ENCODE results near the gene SLC1A2.

SLC1A2 gene

GRCh38 chr11:35389897-35390465 lies 29.4 kb downstream of the SLC1A2 start:
- H3K4me3 ChIP-seq (ENCODE audit: low read depth, low read length), result no peak overlapping the region
- DNase-seq (ENCODE audit: low read depth), result peak; percentile 31
- no peak for TF ChIP-seq CTCF (IDR thresholded peaks at IDR 0.05; ENCODE audit: insufficient read depth, low read depth, low read length, missing control alignments)

GRCh38 chr11:35389112-35389511 lies 30.2 kb downstream of the SLC1A2 start:
- no peak for TF ChIP-seq CTCF (IDR thresholded peaks at IDR 0.05; ENCODE audit: insufficient read depth, low read depth, low read length, missing control alignments)
- H3K4me3 ChIP-seq (ENCODE audit: low read depth, low read length), result no peak overlapping the region
- DNase-seq (ENCODE audit: low read depth), result no peak

GRCh38 chr11:35388061-35388460 lies 31.3 kb downstream of the SLC1A2 start:
- no peak for DNase-seq (ENCODE audit: low read depth)
- no peak overlapping the region for H3K4me3 ChIP-seq (ENCODE audit: low read depth, low read length)
- no peak for TF ChIP-seq CTCF (IDR thresholded peaks at IDR 0.05; ENCODE audit: insufficient read depth, low read depth, low read length, missing control alignments)

- H3K4me3 ChIP-seq (ENCODE audit: low read depth, low read length), result no peak overlapping the region
- no peak for DNase-seq (ENCODE audit: low read depth)
- no peak for TF ChIP-seq CTCF (IDR thresholded peaks at IDR 0.05; ENCODE audit: insufficient read depth, low read depth, low read length, missing control alignments)
Observed at GRCh38 chr11:35387111-35387982, 32.0 kb downstream of the SLC1A2 start.

- no peak overlapping the region for H3K4me3 ChIP-seq (ENCODE audit: low read depth, low read length)
- no peak for TF ChIP-seq CTCF (IDR thresholded peaks at IDR 0.05; ENCODE audit: insufficient read depth, low read depth, low read length, missing control alignments)
Observed at GRCh38 chr11:35383953-35384352, 35.4 kb downstream of the SLC1A2 start.

GRCh38 chr11:35381709-35382322 lies 37.5 kb downstream of the SLC1A2 start:
- TF ChIP-seq CTCF (IDR thresholded peaks at IDR 0.05; ENCODE audit: insufficient read depth, low read depth, low read length, missing control alignments), result no peak
- DNase-seq (ENCODE audit: low read depth), result no peak
- H3K4me3 ChIP-seq (ENCODE audit: low read depth, low read length), result no peak overlapping the region

More at GRCh38 chr11:35383953-35384352, 35.4 kb downstream of the SLC1A2 start:
- no peak for DNase-seq (ENCODE audit: low read depth)

Measured in GM12865 (cell line).